ENCODE measurements around the gene KRTAP20-1.

KRTAP20-1 gene

GRCh38 chr21:30592140-30592539 is 24.1 kb upstream of the KRTAP20-1 start, which contains the start of gene KRTAP6-3:
TSS of gene KRTAP6-3 (plus strand) at chr21:30592440. CDS start at chr21:30592446, 6 bp downstream.
- no peak within 1 kb of the TSS for H3K4me3 ChIP-seq (ENCODE audit: low read depth, low read length)
- no peak for TF ChIP-seq CTCF (IDR thresholded peaks at IDR 0.05; ENCODE audit: borderline replicate concordance, insufficient read depth, low read depth, low read length)

GRCh38 chr21:30598802-30599201 is 17.4 kb upstream of the KRTAP20-1 start, which contains the start of gene KRTAP6-2:
TSS of gene KRTAP6-2 (minus strand) at chr21:30598902. CDS start at chr21:30598874, 28 bp downstream.
- no peak within 1 kb of the TSS for H3K4me3 ChIP-seq (ENCODE audit: low read depth, low read length)
- no peak for TF ChIP-seq CTCF (IDR thresholded peaks at IDR 0.05; ENCODE audit: borderline replicate concordance, insufficient read depth, low read depth, low read length)

GRCh38 chr21:30600787-30601186 is 15.4 kb upstream of the KRTAP20-1 start, which contains the start of gene KRTAP22-1:
TSS of gene KRTAP22-1 (plus strand) at chr21:30601087.
- no peak for TF ChIP-seq CTCF (IDR thresholded peaks at IDR 0.05; ENCODE audit: borderline replicate concordance, insufficient read depth, low read depth, low read length)
- no peak within 1 kb of the TSS for H3K4me3 ChIP-seq (ENCODE audit: low read depth, low read length)

GRCh38 chr21:30605968-30606367 is 10.3 kb upstream of the KRTAP20-1 start:
- H3K4me3 ChIP-seq (ENCODE audit: low read depth, low read length) = no peak overlapping the region
- no peak for TF ChIP-seq CTCF (IDR thresholded peaks at IDR 0.05; ENCODE audit: borderline replicate concordance, insufficient read depth, low read depth, low read length)

- TF ChIP-seq CTCF (IDR thresholded peaks at IDR 0.05; ENCODE audit: borderline replicate concordance, insufficient read depth, low read depth, low read length) = no peak
- H3K4me3 ChIP-seq (ENCODE audit: low read depth, low read length) = no peak overlapping the region
Measured at GRCh38 chr21:30612132-30612531, 4.1 kb upstream of the KRTAP20-1 start.

- H3K4me3 ChIP-seq (ENCODE audit: low read depth, low read length) = no peak within 1 kb of the TSS
- no peak for TF ChIP-seq CTCF (IDR thresholded peaks at IDR 0.05; ENCODE audit: borderline replicate concordance, insufficient read depth, low read depth, low read length)
Measured at GRCh38 chr21:30613836-30614235, 2.4 kb upstream of the KRTAP20-1 start, which contains the start of gene KRTAP6-1. TSS of gene KRTAP6-1 (minus strand) at chr21:30613930. CDS start at chr21:30613904, 26 bp downstream.

GRCh38 chr21:30615199-30615598 is 1.0 kb upstream of the KRTAP20-1 start:
- H3K4me3 ChIP-seq (ENCODE audit: low read depth, low read length) = no peak overlapping the region
- TF ChIP-seq CTCF (IDR thresholded peaks at IDR 0.05; ENCODE audit: borderline replicate concordance, insufficient read depth, low read depth, low read length) = no peak

Measured in GM12875 (cell line).